Progenitor cell of endocrine pancreas (in vitro differentiated cells): ENCODE data around the gene UBTD1. TPM values are rescaled to one million over a fixed set of nuclear protein-coding genes. Genes with fewer than 3 reads are reported as not detected.

Experiments
- DNase-seq: peaks from one replicate; pipeline ENCODE4 v3.0.0; 2021; ENCODE audit warnings: low spot score; ENCODE audit not compliant: unreplicated experiment
- H3K27ac Mint-ChIP-seq: 2 replicates; pipeline ENCODE4 v1.8.0; 2021; ENCODE audit warnings: mild to moderate bottlenecking, moderate library complexity, mixed read lengths
- H3K27me3 Mint-ChIP-seq: 2 replicates; pipeline ENCODE4 v1.8.0; 2021; ENCODE audit warnings: mixed read lengths
- H3K36me3 Mint-ChIP-seq: 2 replicates; pipeline ENCODE4 v1.8.0; 2022; ENCODE audit warnings: mixed read lengths; ENCODE audit not compliant: insufficient read depth
- H3K4me1 Mint-ChIP-seq: 2 replicates; pipeline ENCODE4 v1.8.0; 2021; ENCODE audit warnings: low read depth, mixed read lengths
- H3K4me3 Mint-ChIP-seq: 2 replicates; pipeline ENCODE4 v1.8.0; 2021; ENCODE audit warnings: low read depth, mild to moderate bottlenecking, moderate library complexity, mixed read lengths
- H3K9me3 Mint-ChIP-seq: 2 replicates; pipeline ENCODE4 v1.8.0; 2021; ENCODE audit warnings: low read depth, mixed read lengths
- long read RNA-seq: library from polyadenylated mRNA; unstranded; transcript quantifications from one replicate; pipeline ENCODE4 v2.0.0, GENCODE V29; 2020
- total RNA-seq: library from RNA; stranded (reverse); gene quantifications from 2 replicates; pipeline ENCODE4 v1.2.1, GENCODE V29; 2021
- TF ChIP-seq, protein P1 (sequence below): fragments of 200-600 bp; sonication (generic); IDR thresholded peaks from one replicate; pipeline ENCODE4 v1.5.0; 2021; ENCODE audit warnings: antibody characterized with exemption, mild to moderate bottlenecking; ENCODE audit not compliant: unreplicated experiment

The UBTD1 gene, protein sequence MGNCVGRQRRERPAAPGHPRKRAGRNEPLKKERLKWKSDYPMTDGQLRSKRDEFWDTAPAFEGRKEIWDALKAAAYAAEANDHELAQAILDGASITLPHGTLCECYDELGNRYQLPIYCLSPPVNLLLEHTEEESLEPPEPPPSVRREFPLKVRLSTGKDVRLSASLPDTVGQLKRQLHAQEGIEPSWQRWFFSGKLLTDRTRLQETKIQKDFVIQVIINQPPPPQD
- 9.0 and 9.2 TPM in 2 replicates for total RNA-seq
- long read RNA-seq, partial matches to known transcripts: 1 of 1 reads
- long read RNA-seq, other reads (novel, unspliced or antisense): 0 of 1 reads

GRCh38 chr10:97498841-97499560 lies at the start of gene UBTD1:
Gene UBTD1 (plus strand): TSS chr10:97498924. CDS start chr10:97499204, 280 bp downstream.
- Mint-ChIP-seq H3K36me3 (no peaks in the 10 kb centered on the region), H3K9me3 (no peaks in the 10 kb centered on the region), H3K27me3 (peaks cover 23% of the 10 kb centered on the region), H3K27ac (peak within 1 kb of the TSS; percentile 98), H3K4me3 (peak within 1 kb of the TSS; percentile 98), H3K4me1 (peaks cover 37% of the 10 kb centered on the region)
- TF ChIP-seq, protein P1, sequence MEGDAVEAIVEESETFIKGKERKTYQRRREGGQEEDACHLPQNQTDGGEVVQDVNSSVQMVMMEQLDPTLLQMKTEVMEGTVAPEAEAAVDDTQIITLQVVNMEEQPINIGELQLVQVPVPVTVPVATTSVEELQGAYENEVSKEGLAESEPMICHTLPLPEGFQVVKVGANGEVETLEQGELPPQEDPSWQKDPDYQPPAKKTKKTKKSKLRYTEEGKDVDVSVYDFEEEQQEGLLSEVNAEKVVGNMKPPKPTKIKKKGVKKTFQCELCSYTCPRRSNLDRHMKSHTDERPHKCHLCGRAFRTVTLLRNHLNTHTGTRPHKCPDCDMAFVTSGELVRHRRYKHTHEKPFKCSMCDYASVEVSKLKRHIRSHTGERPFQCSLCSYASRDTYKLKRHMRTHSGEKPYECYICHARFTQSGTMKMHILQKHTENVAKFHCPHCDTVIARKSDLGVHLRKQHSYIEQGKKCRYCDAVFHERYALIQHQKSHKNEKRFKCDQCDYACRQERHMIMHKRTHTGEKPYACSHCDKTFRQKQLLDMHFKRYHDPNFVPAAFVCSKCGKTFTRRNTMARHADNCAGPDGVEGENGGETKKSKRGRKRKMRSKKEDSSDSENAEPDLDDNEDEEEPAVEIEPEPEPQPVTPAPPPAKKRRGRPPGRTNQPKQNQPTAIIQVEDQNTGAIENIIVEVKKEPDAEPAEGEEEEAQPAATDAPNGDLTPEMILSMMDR: no peak
- DNase-seq: peak; percentile 30

DNA sequence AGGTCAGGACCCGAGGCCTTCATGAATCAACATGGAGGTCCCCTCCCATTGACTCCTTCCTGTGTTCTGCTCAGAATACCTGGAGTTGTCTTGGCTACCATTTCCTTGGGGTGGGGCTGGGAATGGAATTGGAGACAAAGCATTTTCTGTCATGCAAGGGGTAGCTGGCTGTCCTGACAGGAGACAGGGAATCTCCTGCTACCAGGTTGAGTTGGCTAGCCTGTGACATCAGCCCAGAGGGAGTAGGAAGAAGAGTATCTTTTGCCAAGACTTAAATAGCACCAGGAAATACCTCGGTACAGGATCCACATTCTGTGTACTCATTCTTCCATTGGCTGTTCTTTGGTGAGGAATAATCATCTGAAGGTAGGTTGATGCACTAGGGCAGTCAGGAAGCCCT lies 47.9 kb upstream of the UBTD1 start:
- Mint-ChIP-seq H3K4me3 (no peak overlapping the region), H3K27me3 (no peaks in the 10 kb centered on the region), H3K27ac (no peak overlapping the region), H3K4me1 (peaks cover 28% of the 10 kb centered on the region), H3K36me3 (peaks cover 8% of the 10 kb centered on the region), H3K9me3 (no peaks in the 10 kb centered on the region)
- DNase-seq: no peak
- TF ChIP-seq, protein P1: no peak

GRCh38 chr10:97451605-97452004 lies 47.1 kb upstream of the UBTD1 start:
- TF ChIP-seq, protein P1: no peak
- no peaks in the 10 kb centered on the region for H3K9me3 Mint-ChIP-seq
- DNase-seq: no peak
- no peaks in the 10 kb centered on the region for H3K27me3 Mint-ChIP-seq
- H3K4me3 Mint-ChIP-seq: no peak overlapping the region
- H3K4me1 Mint-ChIP-seq: peaks cover 23% of the 10 kb centered on the region
- H3K27ac Mint-ChIP-seq: no peak overlapping the region
- H3K36me3 Mint-ChIP-seq: peaks cover 8% of the 10 kb centered on the region

- Mint-ChIP-seq H3K27ac (no peak overlapping the region), H3K4me3 (no peak overlapping the region), H3K9me3 (no peaks in the 10 kb centered on the region), H3K4me1 (peaks cover 16% of the 10 kb centered on the region), H3K36me3 (peaks cover 12% of the 10 kb centered on the region), H3K27me3 (no peaks in the 10 kb centered on the region)
- TF ChIP-seq, protein P1: no peak
- no peak for DNase-seq
Observed at GRCh38 chr10:97452352-97452751, 46.4 kb upstream of the UBTD1 start.

- Mint-ChIP-seq H3K9me3 (no peaks in the 10 kb centered on the region), H3K4me1 (peaks cover 6% of the 10 kb centered on the region), H3K36me3 (peaks cover 20% of the 10 kb centered on the region), H3K27ac (no peak overlapping the region), H3K27me3 (no peaks in the 10 kb centered on the region), H3K4me3 (no peak overlapping the region)
- no peak for DNase-seq
- TF ChIP-seq, protein P1: no peak
Observed at GRCh38 chr10:97454330-97455036, 44.2 kb upstream of the UBTD1 start.
